ENCODE measurements around the gene EXOC1. TPM values are rescaled to one million over a fixed set of nuclear protein-coding genes. Genes with fewer than 3 reads are reported as not detected.

Gene EXOC1, protein sequence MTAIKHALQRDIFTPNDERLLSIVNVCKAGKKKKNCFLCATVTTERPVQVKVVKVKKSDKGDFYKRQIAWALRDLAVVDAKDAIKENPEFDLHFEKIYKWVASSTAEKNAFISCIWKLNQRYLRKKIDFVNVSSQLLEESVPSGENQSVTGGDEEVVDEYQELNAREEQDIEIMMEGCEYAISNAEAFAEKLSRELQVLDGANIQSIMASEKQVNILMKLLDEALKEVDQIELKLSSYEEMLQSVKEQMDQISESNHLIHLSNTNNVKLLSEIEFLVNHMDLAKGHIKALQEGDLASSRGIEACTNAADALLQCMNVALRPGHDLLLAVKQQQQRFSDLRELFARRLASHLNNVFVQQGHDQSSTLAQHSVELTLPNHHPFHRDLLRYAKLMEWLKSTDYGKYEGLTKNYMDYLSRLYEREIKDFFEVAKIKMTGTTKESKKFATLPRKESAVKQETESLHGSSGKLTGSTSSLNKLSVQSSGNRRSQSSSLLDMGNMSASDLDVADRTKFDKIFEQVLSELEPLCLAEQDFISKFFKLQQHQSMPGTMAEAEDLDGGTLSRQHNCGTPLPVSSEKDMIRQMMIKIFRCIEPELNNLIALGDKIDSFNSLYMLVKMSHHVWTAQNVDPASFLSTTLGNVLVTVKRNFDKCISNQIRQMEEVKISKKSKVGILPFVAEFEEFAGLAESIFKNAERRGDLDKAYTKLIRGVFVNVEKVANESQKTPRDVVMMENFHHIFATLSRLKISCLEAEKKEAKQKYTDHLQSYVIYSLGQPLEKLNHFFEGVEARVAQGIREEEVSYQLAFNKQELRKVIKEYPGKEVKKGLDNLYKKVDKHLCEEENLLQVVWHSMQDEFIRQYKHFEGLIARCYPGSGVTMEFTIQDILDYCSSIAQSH
- 38.1 and 41.7 TPM in 2 replicates for total RNA-seq

DNA sequence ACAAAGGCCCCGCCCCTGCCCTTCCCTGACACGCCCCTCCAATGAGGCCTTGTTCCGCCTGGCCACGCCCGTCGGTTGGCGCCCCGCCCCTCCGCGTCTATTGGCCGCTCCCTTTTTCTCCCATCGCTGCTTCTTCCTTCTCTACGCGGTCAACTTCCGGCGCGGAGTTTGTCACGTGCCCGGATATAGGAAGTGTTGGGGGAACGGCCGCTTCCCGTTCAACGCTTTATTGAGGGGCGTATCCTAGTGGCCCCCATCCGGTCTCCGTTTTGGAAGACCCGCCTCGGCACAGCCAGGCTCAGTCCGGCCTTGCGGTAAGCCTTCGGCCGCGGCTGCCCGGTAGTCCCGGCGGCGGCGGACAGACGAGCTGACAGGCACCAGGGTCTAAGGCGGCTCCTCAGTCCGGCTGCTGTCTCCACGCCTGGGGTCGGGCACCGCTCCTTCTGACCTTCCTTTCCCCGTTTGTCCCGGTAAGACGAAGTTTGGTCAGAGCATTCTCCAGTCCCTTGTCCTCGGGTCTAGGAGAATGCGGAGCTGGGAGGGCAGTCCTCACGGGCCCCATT is at the start of gene EXOC1:
Gene EXOC1, plus strand, starts transcription at position 165 of the 563 bp plus-strand sequence. CDS start 4,676 bp downstream, outside the sequence.

DNA sequence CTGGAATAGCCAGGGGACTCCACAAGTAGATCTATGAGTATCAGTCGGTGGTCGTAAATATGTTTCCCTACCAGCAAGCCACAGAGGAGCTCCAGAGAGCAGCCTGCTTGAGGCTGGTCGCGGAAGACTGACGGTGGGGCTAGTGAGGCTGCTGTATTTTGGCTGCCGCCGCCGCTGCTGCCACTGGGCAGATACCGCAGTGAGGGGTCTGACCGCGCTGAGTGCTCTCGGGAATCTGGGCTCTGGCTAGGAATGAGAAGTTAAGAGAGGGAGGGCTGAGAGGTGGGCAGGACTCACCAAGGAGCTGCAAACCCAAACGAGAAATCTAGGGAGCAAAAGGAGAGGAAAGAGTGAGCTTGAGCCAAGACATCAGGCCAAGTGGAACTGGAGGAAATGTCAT is 33.8 kb upstream of the EXOC1 start, which contains the start of gene EXOC1L:
Gene EXOC1L, plus strand, starts transcription at position 157 of the 400 bp plus-strand sequence. Its CDS starts 237 bp downstream, at position 394.

DNA sequence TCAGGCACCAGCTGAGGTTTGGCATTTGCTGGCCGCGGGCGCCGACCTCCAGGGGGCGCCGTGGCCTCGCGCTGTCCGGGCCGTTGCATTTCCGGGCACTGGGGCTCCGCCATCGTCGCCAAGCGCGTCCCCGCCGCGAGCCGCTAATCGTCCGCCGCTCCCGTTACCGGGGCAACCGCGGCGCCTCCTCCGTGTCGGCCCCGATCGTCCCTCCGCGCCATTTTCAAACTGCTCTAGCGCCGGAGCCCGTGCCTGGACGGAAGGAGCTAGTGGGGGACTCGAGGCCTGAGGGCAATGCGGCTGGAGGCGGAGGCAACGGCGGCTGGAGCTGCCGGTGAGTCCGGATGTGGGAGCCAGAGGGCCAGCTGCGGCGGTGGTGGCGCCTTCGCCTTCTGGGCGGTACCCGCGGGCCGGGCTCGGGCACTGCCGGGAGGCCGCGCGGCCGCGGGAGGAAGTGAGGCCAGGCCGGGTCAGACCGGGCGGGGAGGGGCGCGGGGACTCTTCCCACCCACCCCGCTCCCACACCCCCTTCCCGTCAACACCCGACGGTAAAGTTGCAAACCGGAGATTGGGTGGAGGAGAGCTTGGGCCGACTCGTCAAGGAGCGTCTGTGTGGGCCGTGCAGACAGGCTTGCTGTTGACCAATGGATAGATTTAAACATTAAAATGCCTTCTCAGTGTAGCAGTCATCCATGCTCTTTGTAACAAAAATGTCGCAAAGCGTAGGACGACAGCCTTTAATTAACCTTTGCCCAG is 95.5 kb downstream of the EXOC1 start, which contains the start of gene CEP135:
Gene CEP135, plus strand, starts transcription at position 220 of the 756 bp plus-strand sequence. CDS start 3,186 bp downstream, outside the sequence.

Other genes with a start within 250 kb of the EXOC1 start
- gene NMU, start 217.3 kb upstream of the EXOC1 start, total RNA-seq, result 0.09 and 0.72 TPM in 2 replicates
- gene EXOC1L, start 33.9 kb upstream of the EXOC1 start, total RNA-seq, result not detected in 2 replicates
- gene CEP135, start 95.3 kb downstream of the EXOC1 start, total RNA-seq, result 8.9 and 9.0 TPM in 2 replicates